HG02885 (cell line): Measurements from ENCODE around the gene TAS2R19.

Experiments
- ATAC-seq: cut with Tn5 transposase; IDR thresholded peaks from one replicate; pipeline ENCODE4 v1.9.1; 2021; ENCODE audit warnings: mild to moderate bottlenecking; ENCODE audit not compliant: unreplicated experiment, poor library complexity

TAS2R19 gene

DNA sequence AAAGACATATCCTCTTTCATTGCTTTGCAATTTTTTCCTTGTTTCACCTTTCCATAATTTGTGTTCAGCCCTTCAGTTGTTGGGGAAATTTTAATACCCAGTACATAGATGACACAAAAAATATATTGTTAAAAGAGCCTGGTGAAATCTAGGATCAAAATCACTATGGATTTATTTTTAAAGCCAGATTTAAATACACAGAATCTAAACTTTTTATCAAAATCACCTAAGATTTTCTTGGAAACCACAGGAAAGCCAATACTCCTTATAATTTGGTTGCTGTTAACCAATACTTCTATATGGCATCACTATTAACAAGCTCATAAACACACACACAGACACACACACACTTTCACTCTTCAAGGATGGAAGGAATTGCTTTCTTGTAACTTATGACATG, 24.2 kb downstream of the TAS2R19 start, which contains the start of gene TAS2R20:
TAS2R20 (minus strand) TSS at position 101 of the 400 bp plus-strand sequence. CDS start 429 bp downstream, outside the sequence.
- ATAC-seq, result no peak

DNA sequence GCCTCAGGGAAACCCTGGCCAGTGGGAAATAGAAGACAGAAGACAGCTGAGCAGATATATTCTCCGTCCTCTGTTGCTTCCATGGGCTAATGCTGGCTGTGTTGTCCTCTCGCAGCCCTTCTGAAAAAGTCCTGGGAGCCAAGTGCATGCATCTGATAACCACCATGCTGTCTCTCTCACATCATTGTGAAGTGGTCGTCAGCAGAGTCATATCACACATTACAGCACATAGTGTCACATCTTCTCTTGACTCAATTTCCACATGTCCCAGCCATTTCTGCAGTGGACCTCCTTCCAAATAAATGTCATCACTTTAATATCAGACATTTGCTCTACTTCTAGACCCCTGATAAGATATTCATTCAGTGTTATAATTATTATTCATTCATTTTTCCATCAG, 28.1 kb downstream of the TAS2R19 start:
- ATAC-seq, result no peak

- no peak for ATAC-seq
Observed at GRCh38 chr12:10989107-10989506, 33.3 kb downstream of the TAS2R19 start.

- ATAC-seq, result no peak
Observed at GRCh38 chr12:10986812-10987211, 35.6 kb downstream of the TAS2R19 start, which contains the start of gene TAS2R50. Gene TAS2R50 (minus strand): TSS chr12:10986912. CDS start chr12:10986860, 52 bp downstream.

GRCh38 chr12:10982244-10982643, 40.2 kb downstream of the TAS2R19 start:
- ATAC-seq, result no peak

- ATAC-seq, result no peak
Observed at GRCh38 chr12:10974965-10975364, 47.5 kb downstream of the TAS2R19 start.
